Raji (cell line): ENCODE data around the gene NFIB.

Experiments used
- POLR2A ChIP-seq: IDR thresholded peaks from 2 replicates; pipeline ENCODE4 v1.6.1; 2011; ENCODE audit warnings: low read depth, low read length, control low read depth; ENCODE audit not compliant: insufficient read depth

The NFIB gene

GRCh38 chr9:14083366-14083765 is 230.6 kb downstream of the NFIB start:
- TF ChIP-seq POLR2A = no peak

- no peak for TF ChIP-seq POLR2A
Measured at GRCh38 chr9:14082732-14083131, 231.2 kb downstream of the NFIB start.

- TF ChIP-seq POLR2A = no peak
Measured at GRCh38 chr9:14081745-14082144, 232.2 kb downstream of the NFIB start.

GRCh38 chr9:14080959-14081542 is 232.9 kb downstream of the NFIB start:
- TF ChIP-seq POLR2A = no peak

GRCh38 chr9:14079440-14079839 is 234.5 kb downstream of the NFIB start:
- TF ChIP-seq POLR2A = no peak

- no peak for TF ChIP-seq POLR2A
Measured at GRCh38 chr9:14077672-14078071, 236.3 kb downstream of the NFIB start.

- no peak for TF ChIP-seq POLR2A
Measured at GRCh38 chr9:14075218-14075617, 238.7 kb downstream of the NFIB start.

GRCh38 chr9:14072850-14073249 is 241.1 kb downstream of the NFIB start:
- no peak for TF ChIP-seq POLR2A

- no peak for TF ChIP-seq POLR2A
Measured at GRCh38 chr9:14071484-14071883, 242.5 kb downstream of the NFIB start.

GRCh38 chr9:14068690-14069089 is 245.3 kb downstream of the NFIB start:
- TF ChIP-seq POLR2A = no peak

- no peak for TF ChIP-seq POLR2A
Measured at GRCh38 chr9:14066831-14067230, 247.1 kb downstream of the NFIB start.

GRCh38 chr9:14066032-14066431 is 247.9 kb downstream of the NFIB start:
- TF ChIP-seq POLR2A = no peak

- no peak for TF ChIP-seq POLR2A
Measured at GRCh38 chr9:14064940-14065339, 249.0 kb downstream of the NFIB start.

- no peak for TF ChIP-seq POLR2A
Measured at GRCh38 chr9:14063756-14064155, 250.2 kb downstream of the NFIB start.

GRCh38 chr9:14062586-14063221 is 251.2 kb downstream of the NFIB start:
- no peak for TF ChIP-seq POLR2A

GRCh38 chr9:14061936-14062585 is 251.9 kb downstream of the NFIB start:
- no peak for TF ChIP-seq POLR2A
